A549 (cell line): ENCODE data around the gene DRD3. TPM values are rescaled to one million over a fixed set of nuclear protein-coding genes. Genes with fewer than 3 reads are reported as not detected.

ENCODE experiments used
- ATAC-seq, 2 experiments: fragments of 200-7000 bp in 1 of 2; fragments of >200 bp in 1 of 2; cut with Nextera tagmentation in 1 of 2; cut with Tn5 transposase in 1 of 2; 3 replicates each; pipeline versions ENCODE4 v1.8.0 to v1.9.1; 2018 to 2020; ENCODE audit warnings: mild to moderate bottlenecking in 1 of 2, moderate library complexity in 1 of 2
- CTCF ChIA-PET: fragments of 300-600 bp; sonication (Branson Sonifier 250); formaldehyde crosslinking; extraction: SDS; loops from one replicate; lab custom pipeline; 2021; ENCODE audit warnings: antibody characterized with exemption, inconsistent platforms; lab: Yijun Ruan, JAX
- POLR2A ChIA-PET: fragments of 350-600 bp; formaldehyde crosslinking; extraction: SDS; loops from one replicate; lab custom pipeline; 2021; ENCODE audit warnings: antibody characterized with exemption, inconsistent platforms; lab: Yijun Ruan, JAX
- DNase-seq, 2 experiments: peaks; one replicate each; pipeline versions ENCODE4 v3.0.0 to v3.0.0-alpha.2; 2011 to 2016; ENCODE audit warnings: low read depth in 1 of 2, low spot score in 1 of 2
- FAIRE-seq: peaks from 2 replicates; lab custom pipeline; 2011; peaks lifted over from hg19 to GRCh38; lab: Jason Lieb, UNC
- H3K27ac ChIP-seq, 2 experiments: fragments of >200 bp; sonication (Bioruptor Twin); formaldehyde crosslinking; 3 replicates each; pipeline ENCODE4 v1.5.1; 2016 to 2017
- H3K4me1 ChIP-seq: fragments of >200 bp; sonication (Bioruptor Twin); formaldehyde crosslinking; 3 replicates; pipeline ENCODE4 v1.6.1; 2016
- H3K4me2 ChIP-seq: fragments of >200 bp; sonication (Bioruptor Twin); formaldehyde crosslinking; 3 replicates; pipeline ENCODE4 v1.6.1; 2016
- H3K4me3 ChIP-seq: fragments of >200 bp; sonication (Bioruptor Twin); formaldehyde crosslinking; 3 replicates; pipeline ENCODE4 v1.5.1; 2016
- H3K9me3 ChIP-seq: fragments of >200 bp; sonication (Bioruptor Twin); formaldehyde crosslinking; 3 replicates; pipeline ENCODE4 v1.6.1; 2016
- BHLHE40 ChIP-seq: IDR thresholded peaks from 2 replicates; pipeline ENCODE4 v1.6.1; 2012; ENCODE audit warnings: low read depth, low read length, inconsistent platforms
- CBX2 ChIP-seq: fragments of 200-600 bp; sonication (generic); IDR thresholded peaks from 2 replicates; pipeline ENCODE4 v1.6.1; 2016; ENCODE audit warnings: low read depth, mild to moderate bottlenecking, borderline replicate concordance
- CBX8 ChIP-seq: fragments of 200-600 bp; sonication (generic); IDR thresholded peaks from 2 replicates; pipeline ENCODE4 v1.6.1; 2016
- CEBPB ChIP-seq, 2 experiments: fragments of >200 bp in 1 of 2; sonication (Bioruptor Twin) in 1 of 2; formaldehyde crosslinking in 1 of 2; IDR thresholded peaks; 2 replicates each; pipeline ENCODE4 v1.6.1; 2012 to 2016
- CTCF ChIP-seq: fragments of >200 bp; sonication (Bioruptor Twin); formaldehyde crosslinking; IDR thresholded peaks from 3 replicates; pipeline ENCODE4 v1.5.1; 2016
- EHMT2 ChIP-seq: fragments of 200-600 bp; sonication (generic); IDR thresholded peaks from 2 replicates; pipeline ENCODE4 v1.6.1; 2016; ENCODE audit warnings: antibody characterized with exemption, low read depth, mild to moderate bottlenecking, moderate library complexity
- ESRRA ChIP-seq: fragments of 150-350 bp; IDR thresholded peaks from 2 replicates; pipeline ENCODE4 v1.6.1; 2014; ENCODE audit warnings: mild to moderate bottlenecking, low read length, borderline replicate concordance
- FOSB ChIP-seq: fragments of 250-450 bp; sonication (Bioruptor Pico); IDR thresholded peaks from 2 replicates; pipeline ENCODE4 v1.5.0; 2020; ENCODE audit warnings: mild to moderate bottlenecking, moderate library complexity
- FOXS1 ChIP-seq: fragments of 250-450 bp; sonication (Bioruptor Pico); IDR thresholded peaks from 2 replicates; pipeline ENCODE4 v1.5.0; 2020; ENCODE audit warnings: mild to moderate bottlenecking, moderate library complexity
- GATA3 ChIP-seq: IDR thresholded peaks from 2 replicates; pipeline ENCODE4 v1.6.1; 2012; ENCODE audit warnings: borderline replicate concordance
- HDAC2 ChIP-seq: fragments of 200-600 bp; sonication (generic); IDR thresholded peaks from 2 replicates; pipeline ENCODE4 v1.6.1; 2016
- HES2 ChIP-seq: fragments of >200 bp; sonication (Bioruptor Twin); formaldehyde crosslinking; IDR thresholded peaks from 2 replicates; pipeline ENCODE4 v1.6.1; 2016
- HMGXB4 ChIP-seq: fragments of 250-450 bp; sonication (Bioruptor Pico); IDR thresholded peaks from 2 replicates; pipeline ENCODE4 v1.5.0; 2021; ENCODE audit warnings: mild to moderate bottlenecking, moderate library complexity, borderline replicate concordance
- HOXA7 ChIP-seq: fragments of 250-450 bp; sonication (Bioruptor Pico); IDR thresholded peaks from 2 replicates; pipeline ENCODE4 v1.5.0; 2020; ENCODE audit warnings: mild to moderate bottlenecking, moderate library complexity
- JUN ChIP-seq, 2 experiments: fragments of >200 bp; sonication (Bioruptor Twin); formaldehyde crosslinking; IDR thresholded peaks; 2 replicates in 1 of 2; 3 replicates in 1 of 2; pipeline ENCODE4 v1.6.1; 2016 to 2017
- JUNB ChIP-seq: fragments of >200 bp; sonication (Bioruptor Twin); formaldehyde crosslinking; IDR thresholded peaks from 2 replicates; pipeline ENCODE4 v1.6.1; 2016
- KDM1A ChIP-seq: fragments of 200-600 bp; sonication (generic); IDR thresholded peaks from 2 replicates; pipeline ENCODE4 v1.6.1; 2016; ENCODE audit warnings: low read depth, mild to moderate bottlenecking
- MAFK ChIP-seq: fragments of 450-650 bp; IDR thresholded peaks from 2 replicates; pipeline ENCODE4 v1.6.1; 2014; ENCODE audit not compliant: partially characterized antibody
- MYC ChIP-seq: IDR thresholded peaks from 2 replicates; pipeline ENCODE4 v1.6.1; 2012; ENCODE audit warnings: mild to moderate bottlenecking, inconsistent platforms, low read length, improper control_type of control experiment, borderline replicate concordance
- NR3C1 ChIP-seq: fragments of >200 bp; sonication (Bioruptor Twin); formaldehyde crosslinking; IDR thresholded peaks from 3 replicates; pipeline ENCODE4 v1.6.1; 2017
- POLR2AphosphoS2 ChIP-seq: conservative IDR thresholded peaks from 2 replicates; pipeline ENCODE4 v1.6.1; 2012; ENCODE audit warnings: low read length, improper control_type of control experiment, inconsistent platforms
- RARB ChIP-seq: fragments of 250-450 bp; sonication (Bioruptor Pico); IDR thresholded peaks from 2 replicates; pipeline ENCODE4 v1.8.0; 2021; ENCODE audit warnings: mild to moderate bottlenecking, moderate library complexity
- REST ChIP-seq: fragments of 200-600 bp; sonication (generic); IDR thresholded peaks from 2 replicates; pipeline ENCODE4 v1.6.1; 2016; ENCODE audit warnings: antibody characterized with exemption, mild to moderate bottlenecking, moderate library complexity
- RFX5 ChIP-seq: fragments of 450-650 bp; IDR thresholded peaks from 2 replicates; pipeline ENCODE4 v1.7.1; 2014; ENCODE audit warnings: antibody characterized with exemption, mild to moderate bottlenecking, moderate library complexity
- SREBF2 ChIP-seq: fragments of 450-650 bp; IDR thresholded peaks from 2 replicates; pipeline ENCODE4 v1.6.1; 2014; ENCODE audit warnings: mild to moderate bottlenecking, moderate library complexity
- TFCP2L1 ChIP-seq: fragments of 250-450 bp; sonication (Bioruptor Pico); IDR thresholded peaks from 2 replicates; pipeline ENCODE4 v1.5.0; 2021; ENCODE audit warnings: mild to moderate bottlenecking
- ZFP36 ChIP-seq: fragments of 450-650 bp; IDR thresholded peaks from 2 replicates; pipeline ENCODE4 v1.6.1; 2014; ENCODE audit warnings: borderline replicate concordance; ENCODE audit not compliant: partially characterized antibody
- ZSCAN20 ChIP-seq: fragments of 250-450 bp; sonication (Bioruptor Pico); IDR thresholded peaks from 2 replicates; pipeline ENCODE4 v1.8.0; 2022; ENCODE audit warnings: mild to moderate bottlenecking, moderate library complexity
- WGBS: methylation state at CpG from one replicate; pipeline ENCODE4 v1.1.6; 2017; ENCODE audit errors: missing lambda C conversion rate; 5-methylcytosine and 5-hydroxymethylcytosine counted together
- polyA plus RNA-seq, 4 experiments: library from polyadenylated mRNA; depleted of rRNA in 3 of 4; stranded (reverse); fragments of >200 nt; fragmentation: RNase III in 1 of 4; extraction: RNeasy Plus Mini Kit Qiagen cat#74134 plus additional on column Dnase treatment in 1 of 4; gene quantifications; 2 replicates in 3 of 4; 3 replicates in 1 of 4; pipeline ENCODE4 v1.2.3, GENCODE V29; 2011 to 2017

The DRD3 gene
- polyA plus RNA-seq, 2 of the 4 experiments (the other 2 are of a cell fraction), result not detected

- Histone ChIP-seq H3K9me3 (peaks cover 18% of the 10 kb centered on the region), H3K4me2 (no peak overlapping the region), H3K27ac (no peak overlapping the region), H3K4me3 (no peak overlapping the region)
- DNase-seq, result no peak
- no peak for ATAC-seq
- WGBS, result 58% methylated on average over 3 of the region's 3 CpGs
- CTCF ChIA-PET, result no interaction called here
- TF ChIP-seq MYC, result no peak
- no peak for TF ChIP-seq POLR2AphosphoS2
- no peak for TF ChIP-seq MAFK
- no peak for TF ChIP-seq CTCF
- TF ChIP-seq EHMT2, result no peak
- TF ChIP-seq RARB (CRISPR knock-in tag), result no peak
- no peak for TF ChIP-seq CBX8
- no peak for TF ChIP-seq FOXS1 (CRISPR knock-in tag)
- TF ChIP-seq HES2, result no peak
- TF ChIP-seq JUNB, result no peak
- TF ChIP-seq KDM1A, result no peak
- TF ChIP-seq HDAC2, result no peak
- TF ChIP-seq BHLHE40, result no peak
- no peak for TF ChIP-seq FOSB (CRISPR knock-in tag)
- no peak for TF ChIP-seq SREBF2
- TF ChIP-seq TFCP2L1 (CRISPR knock-in tag), result no peak
- no peak for TF ChIP-seq HOXA7 (CRISPR knock-in tag)
- TF ChIP-seq ZSCAN20 (CRISPR knock-in tag), result no peak
- TF ChIP-seq CEBPB (IDR thresholded peaks at IDR 0.05), result no peak
- TF ChIP-seq, all 56 proteins: peak for 0
- POLR2A ChIA-PET, result no interaction called here
- no peak for FAIRE-seq
- H3K4me1 ChIP-seq, result no peaks in the 10 kb centered on the region
Measured at GRCh38 chr3:114223143-114223542, 44.3 kb upstream of the DRD3 start.

GRCh38 chr3:114221881-114222264 lies 43.0 kb upstream of the DRD3 start:
- POLR2A ChIA-PET, result no interaction called here
- 0% methylated on average over 1 of the region's 1 CpG for whole genome bisulfite sequencing
- no peak for DNase-seq
- H3K4me3 ChIP-seq, result no peak overlapping the region
- TF ChIP-seq NR3C1 (no peak), HMGXB4 (CRISPR knock-in tag) (no peak), JUN (IDR thresholded peaks at IDR 0.05) (no peak), ESRRA (no peak), CTCF (no peak), HES2 (no peak), RARB (CRISPR knock-in tag) (no peak), ZFP36 (no peak), GATA3 (no peak), RFX5 (no peak), BHLHE40 (no peak), CBX2 (no peak), TFCP2L1 (CRISPR knock-in tag) (no peak), REST (no peak)
- TF ChIP-seq, all 56 proteins: peak for 0
- CTCF ChIA-PET, result no interaction called here
- ATAC-seq, result no peak
- Histone ChIP-seq H3K27ac (no peak overlapping the region), H3K4me1 (no peaks in the 10 kb centered on the region), H3K4me2 (no peak overlapping the region), H3K9me3 (peaks cover 18% of the 10 kb centered on the region)
- no peak for FAIRE-seq
